ENCODE measurements around the gene SKIL. TPM values are rescaled to one million over a fixed set of nuclear protein-coding genes. Genes with fewer than 3 reads are reported as not detected.

SKIL gene
- total RNA-seq, 1 experiment from 2014 or later = 47.9 TPM

DNA sequence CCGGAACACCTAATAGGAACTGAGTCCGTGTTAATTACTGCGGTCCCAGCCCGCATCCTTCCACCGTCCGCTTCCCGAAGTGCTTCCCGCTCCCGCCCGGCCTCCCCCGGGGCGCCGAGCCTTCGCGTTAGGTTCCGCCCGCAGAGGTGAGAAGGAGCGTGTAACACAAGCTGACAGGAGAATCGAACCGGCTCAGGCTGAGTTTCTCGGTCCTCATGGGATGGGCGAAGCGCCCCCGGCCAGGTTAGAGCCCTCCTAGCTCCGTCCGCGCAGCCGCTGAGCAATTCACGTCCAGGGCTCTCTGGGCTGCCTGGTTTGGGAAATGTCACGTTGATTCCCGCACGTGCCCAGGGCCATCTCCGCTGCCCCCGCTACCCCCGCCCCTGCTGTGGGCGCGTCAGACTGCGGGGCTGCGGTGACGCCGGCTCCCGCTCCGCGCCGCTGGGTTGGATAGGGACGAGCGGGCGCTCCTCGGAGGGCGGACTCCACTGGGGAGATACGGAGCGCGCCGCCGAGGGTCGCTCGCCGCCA, 62.1 kb downstream of the SKIL start:
- H3K27ac ChIP-seq (ENCODE audit: low read depth, low read length, poor library complexity, severe bottlenecking) = no peak overlapping the region
- no peak overlapping the region for H3K4me3 ChIP-seq (ENCODE audit: low read depth, low read length, poor library complexity, severe bottlenecking)
- no peaks in the 10 kb centered on the region for H3K9me3 ChIP-seq (ENCODE audit: low read depth, low read length, poor library complexity, severe bottlenecking)
- no peaks in the 10 kb centered on the region for H3K4me1 ChIP-seq (ENCODE audit: insufficient read depth, low read length, poor library complexity, severe bottlenecking)
- H3K36me3 ChIP-seq (ENCODE audit: insufficient read depth, low read length, poor library complexity, severe bottlenecking) = no peaks in the 10 kb centered on the region
- no peak for TF ChIP-seq CTCF (conservative IDR thresholded peaks at IDR 0.05; ENCODE audit: low read depth, low read length)
- TF ChIP-seq EZH2 (IDR thresholded peaks at IDR 0.05; ENCODE audit: borderline replicate concordance, low read depth, low read length, poor library complexity, severe bottlenecking) = no peak
- no TSS peak for BruUV-seq (replicated peaks)
- intact Hi-C loops (cut with micrococcal nuclease; ENCODE audit: unreplicated experiment) = no loop called here
- no peak for DNase-seq (ENCODE audit: low spot score)
- ChIA-PET CTCF (no interaction called here), POLR2A (ENCODE audit: low non-redundant PET) (no interaction called here)
- no peaks in the 10 kb centered on the region for H3K27me3 ChIP-seq (replicated peaks; ENCODE audit: insufficient read depth, low read depth, low read length, poor library complexity)

DNA sequence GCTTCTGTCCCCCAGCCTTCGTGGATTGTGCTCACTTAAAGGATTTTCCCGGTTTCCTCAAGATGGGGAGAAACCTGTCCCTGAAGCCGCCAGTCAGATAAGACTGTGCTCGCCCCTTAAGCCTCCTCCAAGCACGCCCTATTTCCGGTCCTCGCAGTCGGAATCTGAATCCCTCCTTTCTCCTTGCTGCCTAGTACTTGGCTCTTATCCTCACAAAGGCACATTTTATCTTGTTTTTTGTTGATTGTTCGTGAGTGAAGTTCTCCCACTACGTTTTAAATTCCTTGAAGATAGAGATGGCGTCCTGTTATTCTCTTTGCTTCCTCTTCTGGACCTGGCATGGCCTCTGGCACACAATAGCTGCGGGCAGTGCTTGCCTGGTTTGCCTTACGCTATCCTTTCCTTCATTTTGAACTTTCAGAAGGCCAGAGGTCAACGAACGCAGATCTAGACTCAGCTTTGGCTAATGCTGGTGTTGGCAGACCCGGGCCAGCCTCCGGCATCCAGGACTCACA, 62.8 kb downstream of the SKIL start:
- Histone ChIP-seq H3K4me1 (ENCODE audit: insufficient read depth, low read length, poor library complexity, severe bottlenecking) (no peaks in the 10 kb centered on the region), H3K36me3 (ENCODE audit: insufficient read depth, low read length, poor library complexity, severe bottlenecking) (no peaks in the 10 kb centered on the region), H3K27ac (ENCODE audit: low read depth, low read length, poor library complexity, severe bottlenecking) (no peak overlapping the region), H3K27me3 (replicated peaks; ENCODE audit: insufficient read depth, low read depth, low read length, poor library complexity) (no peaks in the 10 kb centered on the region), H3K4me3 (ENCODE audit: low read depth, low read length, poor library complexity, severe bottlenecking) (no peak overlapping the region), H3K9me3 (ENCODE audit: low read depth, low read length, poor library complexity, severe bottlenecking) (no peaks in the 10 kb centered on the region)
- ChIA-PET CTCF (no interaction called here), POLR2A (ENCODE audit: low non-redundant PET) (no interaction called here)
- intact Hi-C loops (cut with micrococcal nuclease; ENCODE audit: unreplicated experiment) = no loop called here
- DNase-seq (ENCODE audit: low spot score) = peak; percentile 34
- TF ChIP-seq CTCF (conservative IDR thresholded peaks at IDR 0.05; ENCODE audit: low read depth, low read length) (no peak), EZH2 (IDR thresholded peaks at IDR 0.05; ENCODE audit: borderline replicate concordance, low read depth, low read length, poor library complexity, severe bottlenecking) (no peak)
- BruUV-seq (replicated peaks) = no TSS peak

DNA sequence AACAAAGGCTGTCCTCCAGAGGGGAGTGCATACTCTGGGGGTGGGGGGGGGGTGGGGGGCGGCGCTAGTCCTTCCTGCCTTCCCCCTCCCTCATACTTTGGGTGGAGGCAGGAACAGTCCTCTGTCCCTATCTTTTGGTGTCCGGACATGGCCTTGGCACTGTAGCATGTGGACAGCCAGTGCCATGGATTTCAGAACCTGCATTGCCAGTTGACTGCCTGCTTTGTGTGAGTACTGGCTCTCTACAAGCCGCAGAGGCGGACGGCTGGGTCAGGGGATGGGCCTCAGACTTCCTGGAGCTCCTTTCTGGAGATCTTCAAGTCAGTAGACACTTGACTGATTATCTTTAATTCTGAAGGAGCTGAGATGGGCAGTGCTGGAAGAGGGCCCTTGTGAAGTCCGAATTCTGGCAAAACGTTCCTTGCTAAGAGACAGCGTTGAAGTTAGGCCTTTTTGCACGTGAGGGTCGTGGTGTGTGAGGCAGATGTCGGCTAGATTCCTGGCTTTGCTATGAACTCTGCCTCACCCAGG, 63.7 kb downstream of the SKIL start:
- CTCF ChIA-PET = no interaction called here
- no peaks in the 10 kb centered on the region for H3K27me3 ChIP-seq (replicated peaks; ENCODE audit: insufficient read depth, low read depth, low read length, poor library complexity)
- no peak for DNase-seq (ENCODE audit: low spot score)
- intact Hi-C loops (cut with micrococcal nuclease; ENCODE audit: unreplicated experiment) = no loop called here
- POLR2A ChIA-PET (ENCODE audit: low non-redundant PET) = no interaction called here
- H3K4me1 ChIP-seq (ENCODE audit: insufficient read depth, low read length, poor library complexity, severe bottlenecking) = no peaks in the 10 kb centered on the region
- no peak for TF ChIP-seq EZH2 (IDR thresholded peaks at IDR 0.05; ENCODE audit: borderline replicate concordance, low read depth, low read length, poor library complexity, severe bottlenecking)
- TF ChIP-seq CTCF (conservative IDR thresholded peaks at IDR 0.05; ENCODE audit: low read depth, low read length) = no peak
- H3K36me3 ChIP-seq (ENCODE audit: insufficient read depth, low read length, poor library complexity, severe bottlenecking) = no peaks in the 10 kb centered on the region
- H3K4me3 ChIP-seq (ENCODE audit: low read depth, low read length, poor library complexity, severe bottlenecking) = no peak overlapping the region
- H3K27ac ChIP-seq (ENCODE audit: low read depth, low read length, poor library complexity, severe bottlenecking) = no peak overlapping the region
- H3K9me3 ChIP-seq (ENCODE audit: low read depth, low read length, poor library complexity, severe bottlenecking) = no peaks in the 10 kb centered on the region
- BruUV-seq (replicated peaks) = no TSS peak
